Endothelial cell of umbilical vein (primary cell): Measurements from ENCODE around the gene TDO2.

Experiments
- CTCF ChIP-seq, 2 donors: IDR thresholded peaks; 1 replicate in 1 of 2; 2 replicates in 1 of 2; pipeline ENCODE4 v1.5.1; 2011; ENCODE audit warnings: low read length in 2 of 2, mild to moderate bottlenecking in 2 of 2, moderate library complexity in 2 of 2, control low read depth in 1 of 2, inconsistent platforms in 1 of 2, low read depth in 1 of 2; ENCODE audit not compliant: insufficient read depth in 1 of 2; ENCODE audit errors: extremely low read depth in 1 of 2
- GATA2 ChIP-seq: IDR thresholded peaks from 2 replicates; pipeline ENCODE4 v1.7.0; 2011; ENCODE audit warnings: low read depth, mild to moderate bottlenecking, moderate library complexity, mixed read lengths, low read length; ENCODE audit not compliant: insufficient read length, insufficient read depth
- MYC ChIP-seq: IDR thresholded peaks from one replicate; pipeline ENCODE4 v1.6.1; 2011; ENCODE audit warnings: mild to moderate bottlenecking, low read depth, low read length
- POLR2A ChIP-seq: IDR thresholded peaks from 2 replicates; pipeline ENCODE4 v1.6.1; 2012; ENCODE audit warnings: low read depth, mild to moderate bottlenecking, control low read depth, low read length

- TF ChIP-seq POLR2A: no peak
- no peak for TF ChIP-seq CTCF (IDR thresholded peaks at IDR 0.05; ENCODE audit: extremely low read depth in 1 of 2, insufficient read depth in 1 of 2, low read depth in 1 of 2, low read length in 2 of 2)
- no peak for TF ChIP-seq GATA2
- TF ChIP-seq MYC: no peak
Measured at GRCh38 chr4:155889031-155889793, 14.3 kb upstream of the TDO2 start.
